NB4 (cell line): ENCODE measurements around the gene OCSTAMP.

Experiments
- MYC ChIP-seq: IDR thresholded peaks from 2 replicates; pipeline ENCODE4 v1.6.1; 2011; ENCODE audit warnings: low read depth, low read length
- POLR2A ChIP-seq: IDR thresholded peaks from 2 replicates; pipeline ENCODE4 v1.6.1; 2011; ENCODE audit warnings: mild to moderate bottlenecking; ENCODE audit not compliant: insufficient read length; ENCODE audit errors: extremely low read depth

DNA sequence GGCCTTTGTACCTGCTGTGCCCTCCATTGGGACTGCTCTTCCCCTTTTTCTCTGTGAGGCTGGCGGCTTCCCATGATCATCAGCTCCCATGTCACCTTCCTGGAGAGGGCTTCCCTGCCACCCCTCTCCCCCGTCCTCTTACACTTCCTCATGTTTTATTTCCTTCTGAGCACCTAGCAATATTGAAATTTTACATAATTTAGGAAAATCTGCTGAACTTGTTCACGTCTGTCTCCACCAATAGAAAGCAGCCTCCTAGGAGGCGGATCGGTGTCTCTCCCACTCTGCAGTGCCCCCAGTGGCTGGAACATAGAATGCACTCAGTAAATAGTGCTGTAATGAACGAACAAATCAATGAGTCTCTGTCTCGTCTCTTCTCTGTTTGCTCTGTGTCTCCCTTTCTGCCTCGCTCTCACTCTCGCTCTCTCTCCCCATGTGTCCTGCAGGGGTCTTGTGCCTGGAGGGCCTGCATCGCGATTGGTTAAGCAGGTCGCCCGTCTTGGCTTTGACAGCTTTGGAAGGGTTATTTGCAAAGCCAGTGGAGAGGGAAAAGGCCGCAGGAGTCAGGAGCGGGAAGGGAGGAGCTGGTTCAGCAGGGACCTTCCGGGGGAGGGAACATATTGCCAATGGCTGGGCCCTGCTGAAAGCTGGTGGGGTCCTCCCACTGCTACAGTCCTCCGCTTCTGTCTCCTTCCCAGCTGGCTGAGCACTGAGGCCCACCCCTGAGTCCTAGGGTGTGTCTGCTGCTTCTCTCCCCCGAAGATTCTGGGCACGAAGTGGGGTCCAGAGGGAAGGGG, 12.1 kb upstream of the OCSTAMP start:
- TF ChIP-seq MYC (no peak), POLR2A (no peak)
